WTC11 (cell line): Measurements from ENCODE around the gene SMIM24. TPM values are rescaled to one million over a fixed set of nuclear protein-coding genes. Genes with fewer than 3 reads are reported as not detected.
"Not testable (repeated sequence)": the region's sequence is repeated elsewhere in the genome, so short reads cannot be mapped to it uniquely, and the experiment has no call there.

Experiments used
- ATAC-seq: fragments of 200-7000 bp; cut with Tn5 transposase; 2 replicates; pipeline ENCODE4 v1.10.0; 2021; ENCODE audit warnings: mild to moderate bottlenecking, moderate library complexity
- Bru-seq: library from RNA; stranded (reverse); fragments of 400-500 nt; gene quantifications from one replicate; lab custom pipeline; 2021; lab: Mats Ljungman, UMichigan
- CTCF ChIA-PET: fragments of 300-600 bp; sonication (Branson Sonifier 250); formaldehyde crosslinking; loops from one replicate; lab custom pipeline; 2021; ENCODE audit warnings: antibody characterized with exemption; lab: Charles Lee
- POLR2A ChIA-PET: fragments of 350-600 bp; sonication (Branson Sonifier 250); formaldehyde crosslinking; loops from one replicate; lab custom pipeline; 2021; ENCODE audit warnings: antibody characterized with exemption; lab: Charles Lee
- DNase-seq: peaks from one replicate; pipeline ENCODE4 v3.0.0; 2021; ENCODE audit warnings: low spot score
- H3K27ac Mint-ChIP-seq: 2 replicates; pipeline ENCODE4 v1.8.0; 2021; ENCODE audit warnings: mixed read lengths
- H3K27me3 Mint-ChIP-seq: 2 replicates; pipeline ENCODE4 v1.8.0; 2021; ENCODE audit warnings: low read depth, mild to moderate bottlenecking, moderate library complexity, mixed read lengths
- H3K36me3 Mint-ChIP-seq: 2 replicates; pipeline ENCODE4 v1.8.0; 2021; ENCODE audit warnings: mixed read lengths
- H3K4me1 Mint-ChIP-seq: 2 replicates; pipeline ENCODE4 v1.8.0; 2022; ENCODE audit warnings: mixed read lengths
- H3K4me3 Mint-ChIP-seq: 2 replicates; pipeline ENCODE4 v1.8.0; 2021; ENCODE audit warnings: mild to moderate bottlenecking, moderate library complexity, mixed read lengths
- H3K9me3 Mint-ChIP-seq: 2 replicates; pipeline ENCODE4 v1.8.0; 2021; ENCODE audit warnings: mixed read lengths
- ATF1 ChIP-seq: sonication (generic); formaldehyde crosslinking; IDR thresholded peaks from 2 replicates; pipeline ENCODE4 v1.8.1; 2023; ENCODE audit warnings: mild to moderate bottlenecking, moderate library complexity, missing genetic modification reagents
- ATF2 ChIP-seq: sonication (generic); formaldehyde crosslinking; IDR thresholded peaks from 2 replicates; pipeline ENCODE4 v1.8.1; 2022; ENCODE audit warnings: low read depth, missing genetic modification reagents, borderline replicate concordance
- HMGXB4 ChIP-seq: sonication (generic); formaldehyde crosslinking; IDR thresholded peaks from 2 replicates; pipeline ENCODE4 v1.8.1; 2023; ENCODE audit warnings: mild to moderate bottlenecking, moderate library complexity, missing genetic modification reagents
- KAT7 ChIP-seq: sonication (generic); formaldehyde crosslinking; IDR thresholded peaks from 2 replicates; pipeline ENCODE4 v1.8.1; 2023; ENCODE audit warnings: missing genetic modification reagents, mild to moderate bottlenecking, borderline replicate concordance
- NR2C2 ChIP-seq: sonication (generic); formaldehyde crosslinking; IDR thresholded peaks from 2 replicates; pipeline ENCODE4 v1.8.0; 2022; ENCODE audit warnings: mild to moderate bottlenecking, missing genetic modification reagents
- NR3C1 ChIP-seq: sonication (generic); formaldehyde crosslinking; conservative IDR thresholded peaks from 2 replicates; pipeline ENCODE4 v1.8.1; 2023; ENCODE audit warnings: low read depth, mild to moderate bottlenecking, missing genetic modification reagents
- RELA ChIP-seq: sonication (generic); formaldehyde crosslinking; IDR thresholded peaks from 2 replicates; pipeline ENCODE4 v1.8.1; 2022; ENCODE audit warnings: missing genetic modification reagents, mild to moderate bottlenecking, borderline replicate concordance
- TEAD1 ChIP-seq: sonication (generic); formaldehyde crosslinking; IDR thresholded peaks from 2 replicates; pipeline ENCODE4 v1.8.0; 2022; ENCODE audit warnings: mild to moderate bottlenecking, missing genetic modification reagents
- ZNF121 ChIP-seq: sonication (generic); formaldehyde crosslinking; IDR thresholded peaks from 2 replicates; pipeline ENCODE4 v1.8.0; 2023; ENCODE audit warnings: missing genetic modification reagents
- ZNF138 ChIP-seq: sonication (generic); formaldehyde crosslinking; conservative IDR thresholded peaks from 2 replicates; pipeline ENCODE4 v1.8.1; 2022; ENCODE audit warnings: mild to moderate bottlenecking, moderate library complexity, missing genetic modification reagents
- ZNF232 ChIP-seq: sonication (generic); formaldehyde crosslinking; IDR thresholded peaks from 2 replicates; pipeline ENCODE4 v1.8.0; 2022; ENCODE audit warnings: mild to moderate bottlenecking, missing genetic modification reagents
- ZNF423 ChIP-seq: fragments of 250-450 bp; sonication (Bioruptor Pico); IDR thresholded peaks from 2 replicates; pipeline ENCODE4 v2.1.2; 2022; ENCODE audit warnings: mild to moderate bottlenecking, moderate library complexity
- long read RNA-seq, 3 experiments: library from RNA in 1 of 3; library from capped mRNA in 1 of 3; library from polyadenylated mRNA in 1 of 3; unstranded in 2 of 3; stranded (forward) in 1 of 3; transcript quantifications; one replicate each; pipeline ENCODE4 v2.0.0, GENCODE V29; 2021
- total RNA-seq: library from RNA; stranded (reverse); gene quantifications from 3 replicates; pipeline ENCODE4 v1.2.3, GENCODE V29; 2021
- TF ChIP-seq, protein P1 (sequence below): sonication (generic); formaldehyde crosslinking; IDR thresholded peaks from 2 replicates; pipeline ENCODE4 v1.8.1; 2023; ENCODE audit warnings: mild to moderate bottlenecking, missing genetic modification reagents, moderate library complexity
- TF ChIP-seq, protein P2 (sequence below): sonication (generic); formaldehyde crosslinking; IDR thresholded peaks from 2 replicates; pipeline ENCODE4 v1.8.1; 2022; ENCODE audit warnings: missing genetic modification reagents, borderline replicate concordance
- TF ChIP-seq, protein P3 (sequence below): sonication (generic); formaldehyde crosslinking; IDR thresholded peaks from 2 replicates; pipeline ENCODE4 v1.8.1; 2022; ENCODE audit warnings: low read depth, mild to moderate bottlenecking, moderate library complexity, missing genetic modification reagents, borderline replicate concordance

Gene SMIM24
- 2.8 to 9.9 TPM (median 7.4 TPM) in 3 replicates for total RNA-seq
- Bru-seq, nascent RNA: percentile 20 among the genes with signal in this experiment
- long read RNA-seq, experiment 1, partial matches to known transcripts: 0 of 2 reads
- long read RNA-seq, experiment 1, other reads (novel, unspliced or antisense): 1 of 2 reads
- long read RNA-seq, experiment 2, transcript SMIM24-203 (3 exons, 820 nt): major isoform, 7 of 8 reads
- long read RNA-seq, experiment 2, partial matches to known transcripts: 0 of 8 reads
- long read RNA-seq, experiment 2, other reads (novel, unspliced or antisense): 1 of 8 reads
- long read RNA-seq, experiment 3, partial matches to known transcripts: 0 of 5 reads
- long read RNA-seq, experiment 3, other reads (novel, unspliced or antisense): 1 of 5 reads

GRCh38 chr19:3480383-3481091 lies at the start of gene SMIM24:
Gene SMIM24, minus strand, starts transcription at chr19:3480525. Its CDS starts 62 bp downstream, at chr19:3480463.
- Mint-ChIP-seq H3K4me3 (peak within 1 kb of the TSS; percentile 22; the same call in 1 of the 2 replicates), H3K36me3 (no peaks in the 10 kb centered on the region), H3K9me3 (no peaks in the 10 kb centered on the region), H3K27me3 (peaks cover 6% of the 10 kb centered on the region), H3K4me1 (peaks cover 20% of the 10 kb centered on the region), H3K27ac (no peak within 1 kb of the TSS)
- CTCF ChIA-PET: interaction anchor here (0.7 to 2.5 kb wide), 6 partner anchors 11 to 175 kb away, joined by 3 to 26 read pairs (median 4); no protein-coding TSS in a partner anchor
- ATAC-seq: no peak
- TF ChIP-seq ZNF121 (CRISPR knock-in tag) (peak; percentile 56; the same call in 1 of the 2 replicates), ATF1 (CRISPR knock-in tag) (no peak), NR3C1 (no peak)
- POLR2A ChIA-PET: no interaction called here
- no peak for DNase-seq

DNA sequence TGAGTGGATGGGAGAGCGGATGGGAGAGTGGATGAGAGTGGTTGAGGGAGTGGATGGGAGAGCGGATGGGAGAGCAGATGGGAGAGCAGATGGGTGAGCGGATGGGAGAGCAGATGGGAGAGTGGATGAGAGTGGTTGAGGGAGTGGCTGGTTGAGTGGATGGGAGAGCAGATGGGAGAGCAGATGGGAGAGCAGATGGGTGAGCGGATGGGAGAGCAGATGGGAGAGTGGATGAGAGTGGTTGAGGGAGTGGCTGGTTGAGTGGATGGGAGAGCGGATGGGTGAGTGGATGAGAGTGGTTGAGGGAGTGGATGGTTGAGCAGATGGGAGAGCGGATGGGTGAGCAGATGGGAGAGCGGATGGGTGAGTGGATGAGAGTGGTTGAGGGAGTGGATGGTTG lies 49.0 kb upstream of the SMIM24 start:
- POLR2A ChIA-PET, H3K4me1 Mint-ChIP-seq, ATAC-seq, H3K4me3 Mint-ChIP-seq, H3K9me3 Mint-ChIP-seq, H3K27me3 Mint-ChIP-seq, CTCF ChIA-PET, DNase-seq, H3K27ac Mint-ChIP-seq: not testable (repeated sequence)
- H3K36me3 Mint-ChIP-seq: peaks cover 21% of the 10 kb centered on the region

DNA sequence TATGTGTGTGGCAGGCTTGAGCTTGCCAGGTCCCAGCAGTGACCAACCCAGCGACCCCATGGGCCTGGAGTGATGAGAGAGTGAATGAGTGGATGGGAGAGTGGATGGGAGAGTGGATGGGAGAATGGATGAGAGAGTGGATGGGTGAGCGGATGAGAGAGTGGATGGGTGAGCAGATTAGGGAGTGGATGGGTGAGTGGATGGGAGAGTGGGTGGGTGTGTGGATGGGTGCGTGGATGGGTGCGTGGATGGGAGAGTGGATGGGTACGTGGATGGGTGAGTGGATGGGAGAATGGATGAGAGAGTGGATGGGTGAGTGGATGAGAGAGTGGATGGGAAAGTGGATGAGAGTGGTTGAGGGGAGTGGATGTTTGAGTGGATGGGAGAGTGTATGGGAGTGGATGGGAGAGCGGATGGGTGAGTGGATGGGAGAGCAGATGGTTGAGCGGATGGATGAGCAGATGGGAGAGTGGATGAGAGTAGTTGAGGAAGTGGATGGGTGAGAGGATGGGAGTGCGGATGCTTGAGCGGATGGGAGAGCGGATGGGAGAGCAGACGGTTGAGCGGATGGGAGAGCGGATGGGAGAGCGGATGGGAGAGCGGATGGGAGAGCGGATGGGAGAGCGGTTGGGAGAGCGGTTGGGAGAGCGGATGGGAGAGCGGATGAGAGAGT lies 48.4 kb upstream of the SMIM24 start:
- Mint-ChIP-seq H3K27ac (no peak overlapping the region), H3K27me3 (no peaks in the 10 kb centered on the region), H3K4me3 (no peak overlapping the region), H3K36me3 (peaks cover 22% of the 10 kb centered on the region), H3K4me1 (no peaks in the 10 kb centered on the region), H3K9me3 (no peaks in the 10 kb centered on the region)
- CTCF ChIA-PET: no interaction called here
- POLR2A ChIA-PET: interaction anchor here (0.6 kb wide), 1 partner anchor 352 kb away, joined by 3 read pairs; no protein-coding TSS in a partner anchor
- no peak for DNase-seq
- ATAC-seq: no peak
- no peak for TF ChIP-seq HMGXB4 (CRISPR knock-in tag)
- no peak for TF ChIP-seq ZNF423
- no peak for TF ChIP-seq NR2C2 (CRISPR knock-in tag)
- TF ChIP-seq KAT7 (CRISPR knock-in tag): no peak
- TF ChIP-seq, protein P1, sequence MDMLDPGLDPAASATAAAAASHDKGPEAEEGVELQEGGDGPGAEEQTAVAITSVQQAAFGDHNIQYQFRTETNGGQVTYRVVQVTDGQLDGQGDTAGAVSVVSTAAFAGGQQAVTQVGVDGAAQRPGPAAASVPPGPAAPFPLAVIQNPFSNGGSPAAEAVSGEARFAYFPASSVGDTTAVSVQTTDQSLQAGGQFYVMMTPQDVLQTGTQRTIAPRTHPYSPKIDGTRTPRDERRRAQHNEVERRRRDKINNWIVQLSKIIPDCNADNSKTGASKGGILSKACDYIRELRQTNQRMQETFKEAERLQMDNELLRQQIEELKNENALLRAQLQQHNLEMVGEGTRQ (CRISPR knock-in tag): no peak
- TF ChIP-seq ATF2 (CRISPR knock-in tag): no peak

DNA sequence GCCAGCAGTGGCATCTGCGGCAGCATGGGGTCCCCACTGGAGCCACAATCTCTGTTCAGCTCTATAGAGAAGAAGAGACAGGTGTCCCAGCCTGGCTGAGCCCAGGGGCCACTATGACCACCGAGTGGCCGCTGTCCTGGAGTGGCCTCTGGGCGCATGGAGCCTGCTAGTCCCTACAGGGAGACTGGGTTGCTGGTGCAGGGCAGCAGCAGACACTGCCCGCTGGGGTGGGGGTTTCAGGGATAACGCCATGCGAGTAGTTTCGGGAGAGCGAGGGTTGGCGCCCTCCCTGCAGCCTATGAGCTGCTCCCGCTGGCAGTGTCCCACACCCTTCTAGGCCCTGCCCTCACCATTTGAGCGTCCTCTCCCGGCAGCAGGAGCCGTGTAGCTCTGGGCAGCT lies 47.8 kb upstream of the SMIM24 start:
- Mint-ChIP-seq H3K27ac (no peak overlapping the region), H3K36me3 (peaks cover 16% of the 10 kb centered on the region), H3K9me3 (no peaks in the 10 kb centered on the region), H3K4me1 (no peaks in the 10 kb centered on the region), H3K4me3 (no peak overlapping the region), H3K27me3 (no peaks in the 10 kb centered on the region)
- ChIA-PET POLR2A (interaction anchor here (0.6 kb wide), 1 partner anchor 353 kb away, joined by 3 read pairs; no protein-coding TSS in a partner anchor), CTCF (interaction anchor here (2.2 to 2.3 kb wide), 2 partner anchors 11 to 17 kb away, joined by 13 to 31 read pairs; no protein-coding TSS in a partner anchor)
- DNase-seq: no peak
- no peak for ATAC-seq
- TF ChIP-seq ZNF232 (CRISPR knock-in tag) (no peak), ATF2 (CRISPR knock-in tag) (no peak), ZNF138 (no peak), TEAD1 (CRISPR knock-in tag) (no peak), RELA (no peak)
- TF ChIP-seq, protein P2, sequence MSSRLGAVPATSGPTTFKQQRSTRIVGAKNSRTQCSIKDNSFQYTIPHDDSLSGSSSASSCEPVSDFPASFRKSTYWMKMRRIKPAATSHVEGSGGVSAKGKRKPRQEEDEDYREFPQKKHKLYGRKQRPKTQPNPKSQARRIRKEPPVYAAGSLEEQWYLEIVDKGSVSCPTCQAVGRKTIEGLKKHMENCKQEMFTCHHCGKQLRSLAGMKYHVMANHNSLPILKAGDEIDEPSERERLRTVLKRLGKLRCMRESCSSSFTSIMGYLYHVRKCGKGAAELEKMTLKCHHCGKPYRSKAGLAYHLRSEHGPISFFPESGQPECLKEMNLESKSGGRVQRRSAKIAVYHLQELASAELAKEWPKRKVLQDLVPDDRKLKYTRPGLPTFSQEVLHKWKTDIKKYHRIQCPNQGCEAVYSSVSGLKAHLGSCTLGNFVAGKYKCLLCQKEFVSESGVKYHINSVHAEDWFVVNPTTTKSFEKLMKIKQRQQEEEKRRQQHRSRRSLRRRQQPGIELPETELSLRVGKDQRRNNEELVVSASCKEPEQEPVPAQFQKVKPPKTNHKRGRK (CRISPR knock-in tag): no peak
- TF ChIP-seq, protein P3, sequence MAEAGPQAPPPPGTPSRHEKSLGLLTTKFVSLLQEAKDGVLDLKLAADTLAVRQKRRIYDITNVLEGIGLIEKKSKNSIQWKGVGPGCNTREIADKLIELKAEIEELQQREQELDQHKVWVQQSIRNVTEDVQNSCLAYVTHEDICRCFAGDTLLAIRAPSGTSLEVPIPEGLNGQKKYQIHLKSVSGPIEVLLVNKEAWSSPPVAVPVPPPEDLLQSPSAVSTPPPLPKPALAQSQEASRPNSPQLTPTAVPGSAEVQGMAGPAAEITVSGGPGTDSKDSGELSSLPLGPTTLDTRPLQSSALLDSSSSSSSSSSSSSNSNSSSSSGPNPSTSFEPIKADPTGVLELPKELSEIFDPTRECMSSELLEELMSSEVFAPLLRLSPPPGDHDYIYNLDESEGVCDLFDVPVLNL (CRISPR knock-in tag): no peak
